Left ventricle myocardium inferior (tissue), 1 donor: ENCODE data around the gene DNLZ. TPM values are rescaled to one million over a fixed set of nuclear protein-coding genes. Genes with fewer than 3 reads are reported as not detected.

Source experiments
- DNase-seq: peaks from one replicate; pipeline ENCODE4 v3.0.0-alpha.2; 2020
- H3K27ac ChIP-seq: fragments of 200-600 bp; replicated peaks from 2 replicates; pipeline ENCODE4 v1.8.0; 2021
- H3K27me3 ChIP-seq: fragments of 200-600 bp; 2 replicates; pipeline ENCODE4 v1.8.0; 2021; ENCODE audit warnings: low read depth
- H3K36me3 ChIP-seq: fragments of 200-600 bp; 2 replicates; pipeline ENCODE4 v1.8.0; 2021
- H3K4me1 ChIP-seq: fragments of 200-600 bp; 2 replicates; pipeline ENCODE4 v1.8.0; 2021
- H3K4me3 ChIP-seq: fragments of 200-600 bp; 2 replicates; pipeline ENCODE4 v1.8.0; 2021; ENCODE audit warnings: mild to moderate bottlenecking, moderate library complexity
- H3K9me3 ChIP-seq: fragments of 200-600 bp; replicated peaks from 2 replicates; pipeline ENCODE4 v1.8.0; 2021
- intact Hi-C: fragments of 100-400 bp; cut with micrococcal nuclease; formaldehyde crosslinking; loops from one replicate; pipeline ENCODE4 v1.11.0; 2022
- total RNA-seq: library from RNA; stranded (reverse); fragmentation: NEBNext Ultra II Directional; extraction: Animal tissue kit (Norgen Biotek cat#: 25700); gene quantifications from one replicate; pipeline ENCODE4 v1.2.1, GENCODE V29; 2021
- TF ChIP-seq, protein P1 (sequence below): fragments of 200-600 bp; IDR thresholded peaks from 2 replicates; pipeline ENCODE4 v1.8.0; 2021; ENCODE audit warnings: antibody characterized with exemption, mild to moderate bottlenecking, borderline replicate concordance
- donor health status: DM: no; HTN: yes; CAD: no; lungs with severe emphysema.

Gene DNLZ
- total RNA-seq, 1 donor from 2014 or later: 37.6 TPM

DNA sequence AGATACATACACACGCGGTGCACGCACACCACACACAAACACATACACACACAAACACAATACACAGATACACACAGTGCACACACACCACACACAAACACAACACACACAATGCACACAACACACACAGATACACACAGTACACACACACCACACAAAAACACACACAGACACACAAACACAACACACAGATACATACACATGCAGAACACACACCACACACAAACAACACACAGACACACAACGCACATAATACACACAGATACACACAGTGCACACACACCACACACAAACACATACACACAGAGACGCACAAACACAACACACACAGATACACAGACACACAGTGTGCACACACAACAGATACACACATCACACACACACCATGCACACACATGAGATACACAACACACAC lies 53.7 kb downstream of the DNLZ start:
- Histone ChIP-seq H3K9me3 (peaks cover 5% of the 10 kb centered on the region), H3K27me3 (peaks cover 43% of the 10 kb centered on the region), H3K27ac (no peak overlapping the region), H3K36me3 (no peaks in the 10 kb centered on the region), H3K4me3 (no peak overlapping the region), H3K4me1 (no peaks in the 10 kb centered on the region)
- TF ChIP-seq, protein P1, sequence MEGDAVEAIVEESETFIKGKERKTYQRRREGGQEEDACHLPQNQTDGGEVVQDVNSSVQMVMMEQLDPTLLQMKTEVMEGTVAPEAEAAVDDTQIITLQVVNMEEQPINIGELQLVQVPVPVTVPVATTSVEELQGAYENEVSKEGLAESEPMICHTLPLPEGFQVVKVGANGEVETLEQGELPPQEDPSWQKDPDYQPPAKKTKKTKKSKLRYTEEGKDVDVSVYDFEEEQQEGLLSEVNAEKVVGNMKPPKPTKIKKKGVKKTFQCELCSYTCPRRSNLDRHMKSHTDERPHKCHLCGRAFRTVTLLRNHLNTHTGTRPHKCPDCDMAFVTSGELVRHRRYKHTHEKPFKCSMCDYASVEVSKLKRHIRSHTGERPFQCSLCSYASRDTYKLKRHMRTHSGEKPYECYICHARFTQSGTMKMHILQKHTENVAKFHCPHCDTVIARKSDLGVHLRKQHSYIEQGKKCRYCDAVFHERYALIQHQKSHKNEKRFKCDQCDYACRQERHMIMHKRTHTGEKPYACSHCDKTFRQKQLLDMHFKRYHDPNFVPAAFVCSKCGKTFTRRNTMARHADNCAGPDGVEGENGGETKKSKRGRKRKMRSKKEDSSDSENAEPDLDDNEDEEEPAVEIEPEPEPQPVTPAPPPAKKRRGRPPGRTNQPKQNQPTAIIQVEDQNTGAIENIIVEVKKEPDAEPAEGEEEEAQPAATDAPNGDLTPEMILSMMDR: no peak
- intact Hi-C loops: no loop called here
- no peak for DNase-seq

Other genes with a start within 250 kb of the DNLZ start
- gene TMEM250, start 244.9 kb downstream of the DNLZ start, total RNA-seq: 15.1 TPM
- not detected for gene LHX3, start 158.6 kb downstream of the DNLZ start, total RNA-seq
- gene QSOX2, start 117.9 kb downstream of the DNLZ start, total RNA-seq: 8.0 TPM
- gene CCDC187, start 59.6 kb downstream of the DNLZ start, total RNA-seq: not detected
- 69.0 TPM for gene GPSM1, start 36.2 kb downstream of the DNLZ start, total RNA-seq
- 1.2 TPM for gene CARD9, start 9.9 kb upstream of the DNLZ start, total RNA-seq
- 5.2 TPM for gene SNAPC4, start 36.4 kb upstream of the DNLZ start, total RNA-seq
- gene ENTR1, start 46.9 kb upstream of the DNLZ start, total RNA-seq: 20.1 TPM
- gene PMPCA, start 46.9 kb upstream of the DNLZ start, total RNA-seq: 80.9 TPM
- gene INPP5E, start 76.1 kb upstream of the DNLZ start, total RNA-seq: 10.6 TPM
- gene SEC16A, start 119.3 kb upstream of the DNLZ start, total RNA-seq: 23.4 TPM
- gene NOTCH1, start 182.3 kb upstream of the DNLZ start, total RNA-seq: 17.6 TPM